Breast epithelium (tissue), 4 donors: ENCODE results near the gene FBXO31. TPM values are rescaled to one million over a fixed set of nuclear protein-coding genes. Genes with fewer than 3 reads are reported as not detected.

Experiments
- DNase-seq, 2 donors: peaks; one replicate each; pipeline ENCODE4 v3.0.0-alpha.2; 2019; ENCODE audit warnings: low spot score in 2 of 2
- H3K27ac ChIP-seq, 2 donors: fragments of 200-600 bp; sonication (generic) in 1 of 2; one replicate each; pipeline ENCODE4 v1.5.1; 2016 to 2019; ENCODE audit warnings: mild to moderate bottlenecking in 1 of 2
- H3K27me3 ChIP-seq, 2 donors: fragments of 200-600 bp; sonication (generic) in 1 of 2; one replicate each; pipeline versions ENCODE4 v1.5.1 to v1.6.0; 2017 to 2019; ENCODE audit warnings: control low read depth in 1 of 2, mild to moderate bottlenecking in 1 of 2
- H3K36me3 ChIP-seq: fragments of 200-600 bp; one replicate; pipeline ENCODE4 v1.5.1; 2019
- H3K4me1 ChIP-seq, 2 donors: fragments of 200-600 bp; sonication (generic); one replicate each; pipeline ENCODE4 v1.5.1; 2016 to 2019; ENCODE audit warnings: control low read depth in 1 of 2
- H3K4me3 ChIP-seq, 3 donors: fragments of 200-600 bp; sonication (generic); 1 replicate in 2 of 3; 2 replicates in 1 of 3; pipeline ENCODE4 v1.5.1; 2016 to 2019; ENCODE audit warnings: mild to moderate bottlenecking in 3 of 3, moderate library complexity in 2 of 3
- H3K9me3 ChIP-seq, 2 donors: fragments of 200-600 bp; sonication (generic) in 1 of 2; one replicate each; pipeline ENCODE4 v1.5.1; 2016 to 2019; ENCODE audit warnings: control low read depth in 1 of 2
- CTCF ChIP-seq, 3 donors: fragments of 450-650 bp; IDR thresholded peaks; one replicate each; pipeline ENCODE4 v1.5.1; 2016 to 2017; ENCODE audit warnings: antibody characterized with exemption in 3 of 3, mild to moderate bottlenecking in 3 of 3, moderate library complexity in 3 of 3
- POLR2A ChIP-seq: fragments of 450-650 bp; IDR thresholded peaks from one replicate; pipeline ENCODE4 v1.6.1; 2016; ENCODE audit warnings: antibody characterized with exemption, mild to moderate bottlenecking, moderate library complexity
- POLR2AphosphoS5 ChIP-seq, 3 donors: sonication (generic); formaldehyde crosslinking; IDR thresholded peaks; one replicate each; pipeline ENCODE4 v1.6.1; 2017; ENCODE audit warnings: antibody characterized with exemption in 3 of 3
- intact Hi-C: fragments of 100-400 bp; cut with DNase I; formaldehyde crosslinking; loops from one replicate; pipeline ENCODE4 v1.15.1; 2023; ENCODE audit warnings: low total_unique reads
- total RNA-seq, 3 donors: library from RNA; depleted of rRNA; stranded (reverse); fragments of >200 nt; gene quantifications; one replicate each; pipeline ENCODE4 v1.1.0, GENCODE V29; 2016

Gene FBXO31
- total RNA-seq, 3 donors from 2014 or later = 43.0 to 74.7 (median 67.4) TPM

GRCh38 chr16:87369796-87370719 is 13.5 kb downstream of the FBXO31 start:
- TF ChIP-seq POLR2A = no peak
- no peak for TF ChIP-seq CTCF (IDR thresholded peaks at IDR 0.05)
- TF ChIP-seq POLR2AphosphoS5 (IDR thresholded peaks at IDR 0.05) = no peak
- H3K36me3 ChIP-seq = no peaks in the 10 kb centered on the region
- DNase-seq = no peak
- intact Hi-C loops = no loop called here
- H3K4me1 ChIP-seq = peaks cover 4 to 6% of the 10 kb centered on the region in 2 donors
- peak overlapping the region in 1 of 2 donors; percentile 32 for H3K27ac ChIP-seq
- no peaks in the 10 kb centered on the region for H3K27me3 ChIP-seq
- no peaks in the 10 kb centered on the region for H3K9me3 ChIP-seq
- peak overlapping the region in 1 of 3 donors; percentile 3 for H3K4me3 ChIP-seq

GRCh38 chr16:87369117-87369765 is 14.3 kb downstream of the FBXO31 start:
- no peaks in the 10 kb centered on the region for H3K36me3 ChIP-seq
- no peak overlapping the region for H3K27ac ChIP-seq
- H3K4me3 ChIP-seq = no peak overlapping the region
- H3K27me3 ChIP-seq = no peaks in the 10 kb centered on the region
- no peak for DNase-seq
- no peak for TF ChIP-seq POLR2AphosphoS5 (IDR thresholded peaks at IDR 0.05)
- intact Hi-C loops = no loop called here
- H3K4me1 ChIP-seq = peaks cover 4 to 6% of the 10 kb centered on the region in 2 donors
- H3K9me3 ChIP-seq = no peaks in the 10 kb centered on the region

DNA sequence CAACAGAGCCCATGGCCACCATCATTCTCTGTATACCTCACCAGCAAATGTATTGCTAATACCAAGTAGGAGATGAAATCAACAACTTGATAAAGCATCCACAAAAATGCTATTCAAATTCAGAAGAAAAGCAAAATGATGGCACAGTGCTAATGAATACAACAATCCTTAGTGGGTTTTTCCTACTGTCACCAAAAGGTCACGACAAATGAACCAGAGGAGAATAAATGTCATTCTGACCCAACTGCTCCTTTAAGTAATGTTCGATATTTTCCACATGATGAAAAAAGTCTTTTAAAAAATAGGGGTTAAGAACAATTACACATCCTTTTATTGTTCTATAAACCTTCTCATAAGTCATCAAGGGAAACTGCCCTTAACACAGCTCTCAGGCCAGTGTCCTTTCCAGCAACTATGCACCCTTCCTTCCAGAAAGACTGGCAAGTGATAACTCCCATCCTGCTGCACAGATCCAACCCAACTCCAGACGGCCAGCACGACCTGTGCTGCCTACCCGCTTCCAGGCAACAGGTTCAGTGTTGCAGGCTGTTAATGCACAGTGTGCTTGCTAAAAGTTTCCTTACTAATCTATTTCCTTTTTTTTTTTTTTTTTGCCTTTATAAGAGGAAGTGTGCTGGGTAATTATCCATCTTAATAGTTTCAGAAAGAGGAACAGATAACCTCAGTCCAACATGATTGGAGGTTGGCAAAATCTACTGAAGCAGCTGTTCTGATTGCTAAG is 15.4 kb downstream of the FBXO31 start:
- TF ChIP-seq CTCF (IDR thresholded peaks at IDR 0.05) (no peak), POLR2AphosphoS5 (IDR thresholded peaks at IDR 0.05) (no peak), POLR2A (no peak)
- Histone ChIP-seq H3K4me3 (no peak overlapping the region), H3K36me3 (no peaks in the 10 kb centered on the region), H3K9me3 (no peaks in the 10 kb centered on the region), H3K27ac (no peak overlapping the region), H3K4me1 (peaks cover 4 to 6% of the 10 kb centered on the region in 2 donors), H3K27me3 (no peaks in the 10 kb centered on the region)
- DNase-seq = no peak
- intact Hi-C loops = no loop called here

- no peak for DNase-seq
- Histone ChIP-seq H3K27ac (no peak overlapping the region), H3K4me1 (peaks cover 4 to 6% of the 10 kb centered on the region in 2 donors), H3K27me3 (no peaks in the 10 kb centered on the region), H3K9me3 (no peaks in the 10 kb centered on the region), H3K36me3 (no peaks in the 10 kb centered on the region), H3K4me3 (no peak overlapping the region)
- intact Hi-C loops = no loop called here
- TF ChIP-seq POLR2A = no peak
- no peak for TF ChIP-seq CTCF (IDR thresholded peaks at IDR 0.05)
- no peak for TF ChIP-seq POLR2AphosphoS5 (IDR thresholded peaks at IDR 0.05)
These were observed 16.0 kb downstream of the FBXO31 start for GRCh38 chr16:87367529-87367928.

- DNase-seq = no peak
- H3K4me1 ChIP-seq = peaks cover 4 to 6% of the 10 kb centered on the region in 2 donors
- TF ChIP-seq POLR2AphosphoS5 (IDR thresholded peaks at IDR 0.05) = no peak
- no peak for TF ChIP-seq POLR2A
- TF ChIP-seq CTCF (IDR thresholded peaks at IDR 0.05) = no peak
- H3K36me3 ChIP-seq = no peaks in the 10 kb centered on the region
- H3K4me3 ChIP-seq = no peak overlapping the region
- no peak overlapping the region for H3K27ac ChIP-seq
- H3K9me3 ChIP-seq = no peaks in the 10 kb centered on the region
- intact Hi-C loops = no loop called here
- no peaks in the 10 kb centered on the region for H3K27me3 ChIP-seq
These were observed 16.6 kb downstream of the FBXO31 start for GRCh38 chr16:87366930-87367329.
